Adrenal gland (tissue), 5 donors: ENCODE measurements around the gene CAPS2.

Experiments
- CTCF ChIP-seq, 6 experiments: fragments of 450-650 bp in 4 of 6; fragments of 200-600 bp in 2 of 6; sonication (generic) in 1 of 6; IDR thresholded peaks; 1 replicate in 5 of 6; 2 replicates in 1 of 6; pipeline versions ENCODE4 v1.5.1 to v1.8.0; 2016 to 2021; ENCODE audit warnings: antibody characterized with exemption in 6 of 6, mild to moderate bottlenecking in 2 of 6, moderate library complexity in 1 of 6
- POLR2A ChIP-seq, 2 donors: fragments of 450-650 bp; IDR thresholded peaks; one replicate each; pipeline ENCODE4 v1.6.1; 2017; ENCODE audit warnings: antibody characterized with exemption in 2 of 2, mild to moderate bottlenecking in 2 of 2, moderate library complexity in 1 of 2
- donor health status: DM: no; HTN: no; CAD: no.

- no peak for TF ChIP-seq CTCF (IDR thresholded peaks at IDR 0.05)
- TF ChIP-seq POLR2A (IDR thresholded peaks at IDR 0.05) = no peak
These were observed 6.5 kb downstream of the CAPS2 start for GRCh38 chr12:75323663-75324062.
